Epithelial cell of prostate (primary cell): ENCODE data around the gene PARD3.
A peak's percentile ranks its signal among the peaks of the same experiment; 100 is the strongest.

Experiments used
- DNase-seq: peaks from one replicate; pipeline ENCODE4 v3.0.0-alpha.2; 2011; ENCODE audit warnings: low read depth, low spot score
- H3K27ac ChIP-seq: fragments of 450-650 bp; 2 replicates; pipeline ENCODE4 v1.5.1; 2017; ENCODE audit warnings: mild to moderate bottlenecking

The PARD3 gene

GRCh38 chr10:34116681-34117271 lies 698.3 kb downstream of the PARD3 start:
- DNase-seq, result no peak
- no peak overlapping the region for H3K27ac ChIP-seq

- no peak for DNase-seq
- no peak overlapping the region for H3K27ac ChIP-seq
Observed at GRCh38 chr10:34116220-34116641, 698.9 kb downstream of the PARD3 start.

GRCh38 chr10:34114914-34115313 lies 700.2 kb downstream of the PARD3 start:
- DNase-seq, result no peak
- H3K27ac ChIP-seq, result no peak overlapping the region

- no peak overlapping the region for H3K27ac ChIP-seq
- DNase-seq, result no peak
Observed at GRCh38 chr10:34113504-34114225, 701.4 kb downstream of the PARD3 start.

GRCh38 chr10:34112171-34112782 lies 702.8 kb downstream of the PARD3 start:
- DNase-seq, result no peak
- no peak overlapping the region for H3K27ac ChIP-seq

- no peak overlapping the region for H3K27ac ChIP-seq
- no peak for DNase-seq
Observed at GRCh38 chr10:34111179-34111578, 703.9 kb downstream of the PARD3 start.

GRCh38 chr10:34109952-34110702 lies 705.0 kb downstream of the PARD3 start:
- no peak overlapping the region for H3K27ac ChIP-seq

GRCh38 chr10:34109495-34109894 lies 705.6 kb downstream of the PARD3 start:
- H3K27ac ChIP-seq, result no peak overlapping the region
- no peak for DNase-seq

More at GRCh38 chr10:34109952-34110702, 705.0 kb downstream of the PARD3 start:
- DNase-seq, result peak; percentile 89

GRCh38 chr10:34107626-34108516 lies 707.2 kb downstream of the PARD3 start:
- DNase-seq, result no peak

GRCh38 chr10:34106356-34106885 lies 708.7 kb downstream of the PARD3 start:
- DNase-seq, result no peak
- H3K27ac ChIP-seq, result no peak overlapping the region

More at GRCh38 chr10:34107626-34108516, 707.2 kb downstream of the PARD3 start:
- H3K27ac ChIP-seq, result no peak overlapping the region

- H3K27ac ChIP-seq, result no peak overlapping the region
Observed at GRCh38 chr10:34104829-34105572, 710.1 kb downstream of the PARD3 start.

GRCh38 chr10:34102893-34103506 lies 712.1 kb downstream of the PARD3 start:
- H3K27ac ChIP-seq, result no peak overlapping the region
- no peak for DNase-seq

More at GRCh38 chr10:34104829-34105572, 710.1 kb downstream of the PARD3 start:
- no peak for DNase-seq

GRCh38 chr10:34102237-34102673 lies 712.8 kb downstream of the PARD3 start:
- H3K27ac ChIP-seq, result peak overlapping the region; percentile 7
- DNase-seq, result no peak

GRCh38 chr10:34101001-34101400 lies 714.1 kb downstream of the PARD3 start:
- no peak for DNase-seq
- H3K27ac ChIP-seq, result no peak overlapping the region

- no peak for DNase-seq
- no peak overlapping the region for H3K27ac ChIP-seq
Observed at GRCh38 chr10:34098821-34099567, 716.1 kb downstream of the PARD3 start.

GRCh38 chr10:34097682-34098081 lies 717.4 kb downstream of the PARD3 start:
- no peak overlapping the region for H3K27ac ChIP-seq
- DNase-seq, result no peak

- H3K27ac ChIP-seq, result no peak overlapping the region
- DNase-seq, result no peak
Observed at GRCh38 chr10:34094961-34095360, 720.1 kb downstream of the PARD3 start.
